GM23248 (cell line): ENCODE data around the gene WDR70. TPM values are rescaled to one million over a fixed set of nuclear protein-coding genes. Genes with fewer than 3 reads are reported as not detected.

Experiments
- DNase-seq: peaks from one replicate; pipeline ENCODE4 v3.0.0-alpha.2; 2015
- H2AFZ ChIP-seq: fragments of 200-600 bp; sonication (generic); 2 replicates; pipeline ENCODE4 v1.6.1; 2016; ENCODE audit warnings: antibody characterized with exemption
- H3F3A ChIP-seq: fragments of 200-600 bp; sonication (generic); 2 replicates; pipeline ENCODE4 v1.6.1; 2016; ENCODE audit warnings: mild to moderate bottlenecking, antibody characterized with exemption, mixed run types; ENCODE audit not compliant: insufficient read depth
- H3K27ac ChIP-seq: fragments of 200-600 bp; sonication (generic); 2 replicates; pipeline ENCODE4 v1.5.1; 2016; ENCODE audit warnings: mild to moderate bottlenecking
- H3K27me3 ChIP-seq: fragments of 200-600 bp; sonication (generic); replicated peaks from 2 replicates; pipeline ENCODE4 v1.6.1; 2016; ENCODE audit warnings: mild to moderate bottlenecking; ENCODE audit not compliant: insufficient read depth
- H3K36me3 ChIP-seq: fragments of 200-600 bp; sonication (generic); 2 replicates; pipeline ENCODE4 v1.6.1; 2016; ENCODE audit warnings: low read depth, mild to moderate bottlenecking
- H3K4me1 ChIP-seq: fragments of 200-600 bp; sonication (generic); 2 replicates; pipeline ENCODE4 v1.6.1; 2016; ENCODE audit warnings: mild to moderate bottlenecking; ENCODE audit not compliant: insufficient read depth
- H3K4me2 ChIP-seq: fragments of 200-600 bp; sonication (generic); one replicate; pipeline ENCODE4 v1.6.1; 2016; ENCODE audit warnings: mild to moderate bottlenecking; ENCODE audit not compliant: unreplicated experiment
- H3K4me3 ChIP-seq: fragments of 200-600 bp; sonication (generic); 2 replicates; pipeline ENCODE4 v1.5.1; 2016; ENCODE audit warnings: mild to moderate bottlenecking
- H3K79me2 ChIP-seq: fragments of 200-600 bp; sonication (generic); 2 replicates; pipeline ENCODE4 v1.6.1; 2016; ENCODE audit warnings: mild to moderate bottlenecking; ENCODE audit not compliant: insufficient read depth
- H3K9ac ChIP-seq: fragments of 200-600 bp; sonication (generic); 2 replicates; pipeline ENCODE4 v1.6.1; 2016; ENCODE audit warnings: mild to moderate bottlenecking
- H3K9me2 ChIP-seq: fragments of 200-600 bp; sonication (generic); 2 replicates; pipeline ENCODE4 v1.6.1; 2016; ENCODE audit warnings: mixed run types, mild to moderate bottlenecking, moderate library complexity; ENCODE audit not compliant: insufficient read depth
- H3K9me3 ChIP-seq: fragments of 200-600 bp; sonication (generic); one replicate; pipeline ENCODE4 v1.6.1; 2017; ENCODE audit warnings: low read depth
- H4K20me1 ChIP-seq: fragments of 200-600 bp; sonication (generic); 2 replicates; pipeline ENCODE4 v1.6.0; 2016; ENCODE audit not compliant: insufficient read depth
- EZH2 ChIP-seq: fragments of 200-600 bp; sonication (generic); IDR thresholded peaks from 2 replicates; pipeline ENCODE4 v1.6.1; 2018; ENCODE audit warnings: antibody characterized with exemption, mild to moderate bottlenecking; ENCODE audit not compliant: insufficient read depth, poor library complexity, severe bottlenecking
- EZH2phosphoT487 ChIP-seq: fragments of 200-600 bp; sonication (generic); IDR thresholded peaks from 2 replicates; pipeline ENCODE4 v1.6.1; 2018; ENCODE audit warnings: antibody characterized with exemption, moderate library complexity, mild to moderate bottlenecking, low read depth; ENCODE audit not compliant: insufficient read depth
- WGBS, 2 experiments: methylation state at CpG; one replicate each; pipeline ENCODE4 v1.1.6; 2015 to 2017; ENCODE audit warnings: low lambda C conversion rate in 2 of 2, low coverage in 1 of 2; ENCODE audit errors: missing lambda C conversion rate in 2 of 2; 5-methylcytosine and 5-hydroxymethylcytosine counted together
- in situ Hi-C: fragments of 300-500 bp; cut with MboI; formaldehyde crosslinking; loops from 2 replicates; pipeline ENCODE4 v1.15.0; 2020
- polyA plus RNA-seq: library from polyadenylated mRNA; unstranded; fragments of >200 nt; fragmentation: Nextera tagmentation; extraction: Ambion mirVana; gene quantifications from 2 replicates; pipeline ENCODE4 v1.2.1, GENCODE V29; 2016
- total RNA-seq: library from RNA; depleted of rRNA; stranded (reverse); fragments of >200 nt; shearing (Covaris generic); gene quantifications from 2 replicates; pipeline ENCODE4 v1.2.3, GENCODE V29; 2014

WDR70 gene
- total and polyA plus RNA-seq, 2 experiments from 2014 or later = 20.8 to 24.9 TPM

DNA sequence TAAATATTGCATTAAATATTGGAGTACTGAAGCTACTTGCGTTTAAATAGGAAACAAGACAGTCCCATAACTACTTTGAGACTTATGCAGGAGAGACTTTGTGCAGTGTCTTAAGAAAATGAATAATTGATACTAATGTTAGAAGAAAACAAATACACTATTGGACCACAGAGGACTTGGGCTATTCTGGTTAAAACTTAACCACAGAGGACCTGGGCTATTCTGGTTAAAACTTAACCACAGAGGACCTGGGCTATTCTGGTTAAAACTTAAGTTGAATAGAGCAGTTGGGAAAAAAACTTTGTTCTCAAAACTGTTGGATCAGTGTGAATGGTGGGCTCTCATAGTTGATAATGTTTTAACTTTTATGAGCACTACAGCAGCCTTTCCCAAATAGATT lies 141.7 kb downstream of the WDR70 start:
- peaks cover 3% of the 10 kb centered on the region for H3K9me3 ChIP-seq
- DNase-seq = no peak
- H3K4me1 ChIP-seq = no peaks in the 10 kb centered on the region
- H3K27ac ChIP-seq = no peak overlapping the region
- no peaks in the 10 kb centered on the region for H3F3A ChIP-seq
- no peak overlapping the region for H2AFZ ChIP-seq
- H4K20me1 ChIP-seq = no peaks in the 10 kb centered on the region
- no peaks in the 10 kb centered on the region for H3K27me3 ChIP-seq
- H3K79me2 ChIP-seq = no peaks in the 10 kb centered on the region
- H3K4me3 ChIP-seq = no peak overlapping the region
- no peak for TF ChIP-seq EZH2phosphoT487
- no peak for TF ChIP-seq EZH2
- 91 to 100% methylated on average over 1 of the region's 1 CpG for WGBS, 2 experiments
- H3K36me3 ChIP-seq = peaks cover 6% of the 10 kb centered on the region; the same call in 1 of the 2 replicates
- no peaks in the 10 kb centered on the region for H3K9me2 ChIP-seq
- no peak overlapping the region for H3K4me2 ChIP-seq
- no peak overlapping the region for H3K9ac ChIP-seq
- in situ Hi-C loops = no loop called here

- no peaks in the 10 kb centered on the region for H3K9me2 ChIP-seq
- H3K4me1 ChIP-seq = 0 out of 2 replicates have a peak, but pooled peaks cover 6% of the 10 kb centered on the region
- no peaks in the 10 kb centered on the region for H3K27me3 ChIP-seq
- WGBS, 2 experiments = 95 to 97% methylated on average over 12 to 13 of the region's 13 CpGs
- peaks cover 15% of the 10 kb centered on the region; the same call in 1 of the 2 replicates for H3K79me2 ChIP-seq
- H3K27ac ChIP-seq = no peak overlapping the region
- no peak overlapping the region for H3K4me3 ChIP-seq
- no peak overlapping the region for H3K9ac ChIP-seq
- H3K4me2 ChIP-seq = no peak overlapping the region
- no peaks in the 10 kb centered on the region for H3F3A ChIP-seq
- in situ Hi-C loops = no loop called here
- no peaks in the 10 kb centered on the region for H4K20me1 ChIP-seq
- H3K9me3 ChIP-seq = no peaks in the 10 kb centered on the region
- TF ChIP-seq EZH2phosphoT487 (no peak), EZH2 (no peak)
- no peak for DNase-seq
- H3K36me3 ChIP-seq = no peaks in the 10 kb centered on the region
- H2AFZ ChIP-seq = no peak overlapping the region
Measured at GRCh38 chr5:37532976-37533740, 154.0 kb downstream of the WDR70 start.

GRCh38 chr5:37533851-37534250 lies 154.7 kb downstream of the WDR70 start:
- in situ Hi-C loops = no loop called here
- H3K27me3 ChIP-seq = no peaks in the 10 kb centered on the region
- H3K9ac ChIP-seq = no peak overlapping the region
- 0 out of 2 replicates have a peak, but pooled peaks cover 6% of the 10 kb centered on the region for H3K4me1 ChIP-seq
- DNase-seq = peak; percentile 48
- H3K4me3 ChIP-seq = no peak overlapping the region
- no peaks in the 10 kb centered on the region for H4K20me1 ChIP-seq
- no peaks in the 10 kb centered on the region for H3K9me3 ChIP-seq
- no peaks in the 10 kb centered on the region for H3K9me2 ChIP-seq
- H3K27ac ChIP-seq = no peak overlapping the region
- no peak overlapping the region for H2AFZ ChIP-seq
- H3F3A ChIP-seq = no peaks in the 10 kb centered on the region
- H3K79me2 ChIP-seq = peaks cover 15% of the 10 kb centered on the region; the same call in 1 of the 2 replicates
- WGBS, 2 experiments = 95 to 98% methylated on average over 6 of the region's 6 CpGs
- H3K36me3 ChIP-seq = no peaks in the 10 kb centered on the region
- no peak overlapping the region for H3K4me2 ChIP-seq
- TF ChIP-seq EZH2phosphoT487 (no peak), EZH2 (no peak)

GRCh38 chr5:37539459-37539858 lies 160.3 kb downstream of the WDR70 start:
- H3K36me3 ChIP-seq = no peaks in the 10 kb centered on the region
- H3K9me3 ChIP-seq = no peaks in the 10 kb centered on the region
- 0 out of 2 replicates have a peak, but pooled peaks cover 5% of the 10 kb centered on the region for H3F3A ChIP-seq
- no peak overlapping the region for H3K27ac ChIP-seq
- TF ChIP-seq EZH2 = no peak
- TF ChIP-seq EZH2phosphoT487 = no peak
- H4K20me1 ChIP-seq = no peaks in the 10 kb centered on the region
- no peak overlapping the region for H3K4me3 ChIP-seq
- in situ Hi-C loops = no loop called here
- H3K27me3 ChIP-seq = no peaks in the 10 kb centered on the region
- no peak overlapping the region for H3K9ac ChIP-seq
- H2AFZ ChIP-seq = no peak overlapping the region
- DNase-seq = no peak
- no peak overlapping the region for H3K4me2 ChIP-seq
- H3K79me2 ChIP-seq = no peaks in the 10 kb centered on the region
- peaks cover 10% of the 10 kb centered on the region for H3K4me1 ChIP-seq
- WGBS, 2 experiments = 95 to 98% methylated on average over 3 of the region's 3 CpGs
- no peaks in the 10 kb centered on the region for H3K9me2 ChIP-seq
